Mucosa of stomach (tissue), 1 donor: ENCODE results near the gene ARHGAP15.

ENCODE experiments used
- H3K27me3 ChIP-seq: one replicate; pipeline ENCODE4 v1.7.0; 2013; ENCODE audit warnings: mild to moderate bottlenecking, low read length; ENCODE audit not compliant: control insufficient read depth, insufficient read depth
- H3K36me3 ChIP-seq: one replicate; pipeline ENCODE4 v1.7.0; 2013; ENCODE audit warnings: low read length; ENCODE audit not compliant: control insufficient read depth, insufficient read depth
- H3K4me1 ChIP-seq: one replicate; pipeline ENCODE4 v1.7.0; 2013; ENCODE audit warnings: mild to moderate bottlenecking, low read length; ENCODE audit not compliant: control insufficient read depth, insufficient read depth
- H3K4me3 ChIP-seq: one replicate; pipeline ENCODE4 v1.7.0; 2013; ENCODE audit warnings: low read length
- H3K9ac ChIP-seq: one replicate; pipeline ENCODE4 v1.7.0; 2013; ENCODE audit warnings: mild to moderate bottlenecking, low read length, moderate library complexity
- H3K9me3 ChIP-seq: one replicate; pipeline ENCODE4 v1.7.0; 2013; ENCODE audit warnings: mild to moderate bottlenecking, low read length, moderate library complexity; ENCODE audit not compliant: control insufficient read depth
- donor health status: Pancreatic carcinoma.

The ARHGAP15 gene

DNA sequence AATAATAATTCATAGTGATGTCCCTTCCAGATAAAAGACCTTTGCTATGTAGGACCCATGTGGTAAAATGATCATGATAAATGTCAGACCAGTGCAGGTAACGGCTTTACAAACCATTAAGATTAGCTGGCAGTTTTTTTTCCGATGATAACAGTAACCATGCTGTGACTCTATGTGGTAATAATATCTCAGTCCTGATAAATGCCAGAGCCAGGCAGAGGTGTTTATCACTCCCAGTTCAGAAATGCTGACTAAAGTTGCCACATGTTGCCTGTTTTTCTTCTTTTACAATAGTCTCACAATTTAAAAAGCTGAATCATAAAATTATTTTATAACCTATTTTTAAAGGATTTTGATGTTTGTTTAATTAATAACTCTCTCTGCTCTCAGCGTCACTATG lies 565.1 kb downstream of the ARHGAP15 start:
- Histone ChIP-seq H3K4me1 (no peaks in the 10 kb centered on the region), H3K9me3 (no peaks in the 10 kb centered on the region), H3K9ac (no peak overlapping the region), H3K27me3 (no peaks in the 10 kb centered on the region), H3K36me3 (no peaks in the 10 kb centered on the region), H3K4me3 (no peak overlapping the region)

GRCh38 chr2:143696651-143697050 lies 567.4 kb downstream of the ARHGAP15 start:
- no peak overlapping the region for H3K9ac ChIP-seq
- no peak overlapping the region for H3K4me3 ChIP-seq
- H3K4me1 ChIP-seq = no peaks in the 10 kb centered on the region
- H3K36me3 ChIP-seq = no peaks in the 10 kb centered on the region
- no peaks in the 10 kb centered on the region for H3K9me3 ChIP-seq
- no peaks in the 10 kb centered on the region for H3K27me3 ChIP-seq

GRCh38 chr2:143697744-143698143 lies 568.5 kb downstream of the ARHGAP15 start:
- no peak overlapping the region for H3K9ac ChIP-seq
- no peaks in the 10 kb centered on the region for H3K27me3 ChIP-seq
- H3K9me3 ChIP-seq = no peaks in the 10 kb centered on the region
- H3K36me3 ChIP-seq = no peaks in the 10 kb centered on the region
- peaks cover 3% of the 10 kb centered on the region for H3K4me1 ChIP-seq
- H3K4me3 ChIP-seq = no peak overlapping the region

GRCh38 chr2:143698352-143698751 lies 569.1 kb downstream of the ARHGAP15 start:
- no peak overlapping the region for H3K4me3 ChIP-seq

GRCh38 chr2:143698888-143699570 lies 569.8 kb downstream of the ARHGAP15 start:
- no peak overlapping the region for H3K9ac ChIP-seq
- H3K4me1 ChIP-seq = peaks cover 4% of the 10 kb centered on the region
- no peaks in the 10 kb centered on the region for H3K27me3 ChIP-seq
- no peaks in the 10 kb centered on the region for H3K36me3 ChIP-seq
- H3K4me3 ChIP-seq = no peak overlapping the region
- H3K9me3 ChIP-seq = no peaks in the 10 kb centered on the region

More at GRCh38 chr2:143698352-143698751, 569.1 kb downstream of the ARHGAP15 start:
- H3K9ac ChIP-seq = no peak overlapping the region
- H3K36me3 ChIP-seq = no peaks in the 10 kb centered on the region
- no peaks in the 10 kb centered on the region for H3K9me3 ChIP-seq
- peaks cover 3% of the 10 kb centered on the region for H3K4me1 ChIP-seq
- H3K27me3 ChIP-seq = no peaks in the 10 kb centered on the region

DNA sequence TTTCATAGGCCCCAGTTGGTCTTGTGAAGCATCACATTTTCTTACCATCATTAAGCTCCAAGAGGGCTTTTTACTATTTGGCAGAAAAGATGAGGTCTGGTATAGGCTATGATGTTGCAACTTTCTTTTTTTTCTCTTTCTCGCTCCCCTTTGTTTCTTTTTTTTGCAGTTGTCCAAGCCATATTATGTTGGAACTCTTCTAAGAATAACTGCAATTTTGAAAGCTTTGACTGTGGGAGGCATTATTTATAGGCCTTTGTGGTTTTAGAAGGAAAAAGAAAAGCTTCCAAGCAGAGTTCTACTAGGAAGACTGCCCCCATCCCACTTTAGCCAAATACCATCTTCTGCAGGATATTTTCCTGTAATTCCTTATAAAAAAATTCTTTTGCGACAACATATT lies 571.6 kb downstream of the ARHGAP15 start:
- Histone ChIP-seq H3K9ac (no peak overlapping the region), H3K4me3 (no peak overlapping the region), H3K4me1 (peaks cover 14% of the 10 kb centered on the region), H3K9me3 (no peaks in the 10 kb centered on the region), H3K36me3 (no peaks in the 10 kb centered on the region), H3K27me3 (no peaks in the 10 kb centered on the region)

DNA sequence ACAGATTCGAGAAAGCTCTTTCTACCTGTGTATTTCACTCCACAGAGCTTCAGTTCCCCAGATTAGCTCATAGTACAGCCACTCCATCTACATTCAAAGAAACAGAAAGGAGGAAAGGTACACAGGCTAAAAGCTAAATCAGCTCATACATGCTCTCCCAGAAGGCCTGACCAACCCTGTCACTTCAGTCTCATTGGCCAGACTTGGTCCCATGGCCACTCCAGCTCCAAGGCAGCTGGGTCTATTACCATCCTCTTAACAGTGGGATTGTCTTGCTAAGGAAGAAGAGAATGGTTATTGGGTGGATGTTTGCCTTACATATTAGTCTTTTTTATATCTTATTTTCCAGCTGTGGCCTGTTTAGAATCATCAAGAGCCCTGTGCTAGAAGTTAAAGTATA lies 572.6 kb downstream of the ARHGAP15 start:
- H3K4me3 ChIP-seq = no peak overlapping the region
- no peaks in the 10 kb centered on the region for H3K36me3 ChIP-seq
- H3K9me3 ChIP-seq = no peaks in the 10 kb centered on the region
- no peaks in the 10 kb centered on the region for H3K27me3 ChIP-seq
- peaks cover 17% of the 10 kb centered on the region for H3K4me1 ChIP-seq
- no peak overlapping the region for H3K9ac ChIP-seq

DNA sequence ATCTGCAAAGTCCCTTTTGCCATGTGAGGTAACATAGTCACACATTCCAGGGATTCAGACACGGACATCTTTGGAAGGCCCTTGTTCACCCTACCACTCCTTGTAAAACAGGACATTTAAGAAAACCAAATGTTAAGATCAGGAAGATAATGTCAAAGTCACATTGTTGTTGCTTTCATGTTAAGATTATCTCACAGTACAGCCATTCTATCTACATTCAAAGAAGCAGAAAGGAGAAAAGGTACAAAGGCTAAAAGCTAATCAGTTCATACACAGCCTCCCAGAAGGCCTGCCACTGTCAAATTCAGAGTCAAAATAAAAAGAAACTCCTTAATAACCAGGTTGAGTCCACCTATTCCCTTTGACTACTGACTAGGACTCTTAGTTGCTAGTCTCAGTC lies 573.7 kb downstream of the ARHGAP15 start:
- H3K36me3 ChIP-seq = no peaks in the 10 kb centered on the region
- H3K27me3 ChIP-seq = no peaks in the 10 kb centered on the region
- no peak overlapping the region for H3K9ac ChIP-seq
- H3K4me1 ChIP-seq = peaks cover 19% of the 10 kb centered on the region
- no peak overlapping the region for H3K4me3 ChIP-seq
- no peaks in the 10 kb centered on the region for H3K9me3 ChIP-seq

DNA sequence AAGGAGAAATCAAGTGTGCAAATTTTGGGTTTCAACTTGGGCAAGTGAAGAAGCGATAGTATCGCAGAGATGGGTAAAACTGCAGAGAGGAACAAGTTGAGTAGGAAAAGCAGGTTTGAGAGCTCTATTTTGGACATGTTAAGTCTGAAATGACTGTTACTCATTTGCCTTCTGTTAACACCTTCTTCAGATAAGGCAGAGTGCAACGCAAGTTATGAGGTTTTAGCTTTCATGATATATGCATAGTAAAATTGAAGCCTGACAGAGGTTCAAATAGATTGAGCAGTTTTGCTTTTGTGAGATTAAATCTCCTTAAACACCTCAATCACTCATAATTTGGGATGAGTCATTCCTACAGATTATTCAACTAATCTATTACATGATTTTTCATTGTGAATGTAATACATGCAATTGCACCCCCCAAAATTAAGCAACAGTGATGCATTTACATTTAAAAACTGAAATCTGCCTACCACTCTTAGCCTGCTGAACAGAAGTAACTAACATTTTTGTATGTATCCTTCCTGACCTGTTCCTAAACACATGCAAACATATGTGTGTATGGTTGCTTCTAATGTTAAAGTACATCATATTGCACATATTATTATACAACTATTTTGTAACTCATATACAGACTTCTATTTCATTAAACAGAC lies 575.4 kb downstream of the ARHGAP15 start:
- Histone ChIP-seq H3K4me3 (no peak overlapping the region), H3K4me1 (peaks cover 24% of the 10 kb centered on the region)

GRCh38 chr2:143705108-143705707 lies 576.0 kb downstream of the ARHGAP15 start:
- H3K36me3 ChIP-seq = no peaks in the 10 kb centered on the region
- no peak overlapping the region for H3K4me3 ChIP-seq
- peaks cover 24% of the 10 kb centered on the region for H3K4me1 ChIP-seq
- no peaks in the 10 kb centered on the region for H3K9me3 ChIP-seq
- no peak overlapping the region for H3K9ac ChIP-seq
- H3K27me3 ChIP-seq = no peaks in the 10 kb centered on the region

More for the DNA sequence above, 575.4 kb downstream of the ARHGAP15 start:
- no peaks in the 10 kb centered on the region for H3K9me3 ChIP-seq
- no peaks in the 10 kb centered on the region for H3K27me3 ChIP-seq
- H3K9ac ChIP-seq = no peak overlapping the region
- no peaks in the 10 kb centered on the region for H3K36me3 ChIP-seq

- H3K9me3 ChIP-seq = no peaks in the 10 kb centered on the region
- no peak overlapping the region for H3K9ac ChIP-seq
- H3K27me3 ChIP-seq = no peaks in the 10 kb centered on the region
- peaks cover 24% of the 10 kb centered on the region for H3K4me1 ChIP-seq
- no peaks in the 10 kb centered on the region for H3K36me3 ChIP-seq
- no peak overlapping the region for H3K4me3 ChIP-seq
Observed at GRCh38 chr2:143706354-143706753, 577.1 kb downstream of the ARHGAP15 start.

DNA sequence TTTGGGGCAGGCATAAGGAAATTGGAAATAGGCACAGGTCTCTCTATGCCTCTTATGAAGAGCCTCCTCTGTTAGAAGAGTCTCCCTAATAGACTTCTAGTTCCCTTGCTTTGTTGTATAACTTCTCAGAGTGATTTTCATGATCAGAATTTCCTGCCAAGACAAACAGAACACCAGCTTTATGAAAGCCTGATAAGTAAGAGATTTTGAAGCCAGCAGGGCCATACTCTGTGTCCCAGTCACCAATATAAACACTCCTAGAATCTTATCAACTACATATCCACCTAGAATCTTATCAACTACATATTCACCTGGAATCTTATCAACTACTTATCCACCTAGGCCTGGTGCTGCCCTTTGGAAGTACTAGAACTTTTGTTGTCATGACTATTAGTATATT lies 579.5 kb downstream of the ARHGAP15 start:
- no peaks in the 10 kb centered on the region for H3K9me3 ChIP-seq
- H3K4me1 ChIP-seq = peaks cover 21% of the 10 kb centered on the region
- H3K36me3 ChIP-seq = no peaks in the 10 kb centered on the region
- no peaks in the 10 kb centered on the region for H3K27me3 ChIP-seq
- no peak overlapping the region for H3K4me3 ChIP-seq
- no peak overlapping the region for H3K9ac ChIP-seq
